Posterior vena cava (tissue), 2 donors: ENCODE results near the gene SIM1. TPM values are rescaled to one million over a fixed set of nuclear protein-coding genes. Genes with fewer than 3 reads are reported as not detected.

ENCODE experiments used
- DNase-seq: peaks from one replicate; pipeline ENCODE4 v3.0.0-alpha.2; 2020; ENCODE audit warnings: low spot score
- intact Hi-C, 2 donors: fragments of 100-400 bp; cut with DNase I; formaldehyde crosslinking; loops; one replicate each; pipeline versions ENCODE4 v1.14.1 to v1.14.2; 2022 to 2023
- long read RNA-seq, 2 donors: library from polyadenylated mRNA; unstranded; transcript quantifications; one replicate each; pipeline ENCODE4 v2.0.0, GENCODE V29; 2020 to 2021
- total RNA-seq, 2 donors: library from RNA; stranded (reverse); fragmentation: NEBNext Ultra II Directional; extraction: Animal tissue kit (Norgen Biotek cat#: 25700); gene quantifications; one replicate each; pipeline ENCODE4 v1.2.1, GENCODE V29; 2021
- donor health status: DM: yes; HTN: yes; CAD: no.
- donor health status: DM: yes; HTN: yes; CAD: no.

The SIM1 gene
- not detected for total RNA-seq
- long read RNA-seq, donor 1 = 0 reads
- long read RNA-seq, donor 2 = 0 reads

DNA sequence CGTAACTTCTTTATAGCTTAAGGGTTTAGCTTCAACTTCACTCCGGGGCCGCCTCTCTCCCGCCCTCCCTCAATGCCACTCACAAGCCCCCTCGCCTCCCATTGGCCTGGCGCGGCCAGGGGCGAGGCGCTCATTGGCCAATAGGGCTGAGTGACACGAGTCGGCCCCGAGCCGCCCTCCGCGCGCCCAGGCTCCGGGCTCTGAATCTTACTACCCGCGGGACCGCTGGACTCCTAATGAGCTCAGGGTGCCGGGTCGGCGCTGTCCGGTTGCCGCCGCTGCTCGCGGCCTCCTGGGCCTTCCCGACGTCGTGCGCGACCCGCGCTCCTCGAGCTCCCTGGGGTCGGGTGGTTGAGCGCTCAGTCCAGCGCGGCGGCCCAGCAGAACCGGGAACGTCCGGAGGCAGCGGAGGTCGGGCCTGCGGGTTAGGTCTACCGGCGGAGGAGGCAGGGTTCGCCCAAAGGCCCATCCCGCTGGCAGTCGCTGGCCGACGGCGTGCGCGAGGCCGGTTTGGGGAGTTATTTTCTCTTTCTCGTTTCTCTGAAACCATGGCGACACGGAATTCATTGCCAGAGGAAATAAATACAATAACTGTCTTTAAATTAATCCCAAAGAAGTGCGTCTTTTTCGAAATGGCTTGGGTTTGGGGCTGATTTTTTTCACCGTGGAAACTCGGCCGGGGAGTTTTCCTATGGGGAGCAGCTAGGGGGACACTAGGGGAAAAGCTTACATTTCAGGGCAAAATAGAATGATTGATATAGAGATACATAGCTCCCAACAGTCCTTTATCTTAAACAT is at the start of gene SIM1:
SIM1 (minus strand) TSS at position 19 of the 798 bp plus-strand sequence. CDS start 1,453 bp downstream, outside the sequence.
- peak; percentile 83 for DNase-seq
- intact Hi-C loops = no loop called here

DNA sequence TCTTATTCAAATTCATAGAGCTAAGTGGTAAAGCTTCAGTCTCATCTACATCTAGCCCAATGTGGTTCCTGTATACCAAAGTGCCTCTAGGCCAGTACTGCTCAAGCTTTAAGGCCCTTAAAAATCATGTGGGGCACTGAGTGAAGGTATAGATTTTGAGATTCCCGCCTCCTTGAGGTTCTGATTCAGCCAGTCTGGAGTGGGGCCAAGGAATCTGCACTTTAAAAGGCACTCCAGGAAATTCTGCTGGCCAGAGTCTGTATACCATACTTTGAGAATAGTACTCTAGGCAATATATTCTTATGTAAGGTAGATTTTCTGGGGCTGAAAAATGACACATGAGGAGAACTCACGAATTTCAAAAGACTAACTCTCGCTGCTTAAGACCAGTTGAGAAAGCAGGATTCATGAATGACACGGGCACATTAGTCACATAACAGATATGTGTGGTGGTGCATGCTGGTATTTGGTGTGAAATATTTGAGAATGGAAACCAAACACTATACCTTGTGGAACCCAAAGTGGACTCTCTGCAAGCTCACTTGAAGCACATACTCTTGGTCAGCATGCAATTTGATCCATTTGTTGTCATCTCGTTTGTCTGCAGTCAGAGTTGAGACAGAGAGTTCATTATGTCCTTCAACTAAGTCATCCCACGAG is 47.6 kb upstream of the SIM1 start:
- intact Hi-C loops = no loop called here
- DNase-seq = no peak

- intact Hi-C loops = loop anchor here in 1 of 2 donors (5.0 kb wide), 1 partner anchor 523 kb away; no protein-coding TSS in a partner anchor
- DNase-seq = no peak
These were observed 44.4 kb upstream of the SIM1 start for GRCh38 chr6:100509101-100509500.

- intact Hi-C loops = loop anchor here in 1 of 2 donors (5.0 kb wide), 1 partner anchor 526 kb away; no protein-coding TSS in a partner anchor
- no peak for DNase-seq
These were observed 41.9 kb upstream of the SIM1 start for GRCh38 chr6:100506651-100507050.

GRCh38 chr6:100504786-100505737 is 40.3 kb upstream of the SIM1 start:
- intact Hi-C loops = loop anchor here in 1 of 2 donors (5.0 kb wide), 1 partner anchor 527 kb away; no protein-coding TSS in a partner anchor
- no peak for DNase-seq

- no peak for DNase-seq
- intact Hi-C loops = no loop called here
These were observed 38.5 kb upstream of the SIM1 start for GRCh38 chr6:100503043-100503705.

- no peak for DNase-seq
- intact Hi-C loops = no loop called here
These were observed 28.6 kb upstream of the SIM1 start for GRCh38 chr6:100493206-100493888.

DNA sequence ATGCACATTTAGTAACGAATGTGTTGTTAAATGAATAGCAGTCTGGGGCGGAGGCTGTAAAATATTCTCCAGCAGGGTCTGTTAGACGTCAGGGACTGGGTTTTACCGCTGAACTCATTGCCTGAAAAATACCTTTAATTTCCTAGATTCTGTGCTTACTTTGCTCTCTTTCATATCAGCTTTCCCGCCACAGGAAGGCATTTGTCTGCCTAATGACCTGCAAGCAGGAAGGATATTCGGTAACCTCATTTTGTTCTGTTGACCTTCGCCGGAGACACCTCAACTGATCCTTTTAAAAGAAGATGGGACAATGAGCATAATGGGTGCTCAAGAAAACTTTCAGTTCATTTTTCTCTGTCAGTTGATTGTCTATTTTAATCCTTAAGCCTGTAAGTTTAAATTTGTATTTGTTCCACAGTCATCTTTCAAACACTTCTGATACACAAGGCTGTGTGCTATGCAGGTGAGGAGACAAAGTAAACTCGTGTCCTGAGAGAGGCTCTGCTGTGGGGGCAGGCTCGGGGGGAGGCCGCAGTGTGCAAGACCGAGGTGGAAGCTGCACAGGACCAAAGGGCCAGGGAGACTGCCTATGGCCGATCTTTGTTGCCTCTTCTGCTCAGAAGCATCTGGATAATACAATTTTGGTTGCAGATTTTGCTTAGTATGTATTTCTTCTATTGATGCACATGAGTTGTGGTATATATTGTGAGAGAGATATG is 27.4 kb upstream of the SIM1 start:
- no peak for DNase-seq
- intact Hi-C loops = no loop called here

- DNase-seq = no peak
- intact Hi-C loops = no loop called here
These were observed 25.3 kb upstream of the SIM1 start for GRCh38 chr6:100490065-100490464.

DNA sequence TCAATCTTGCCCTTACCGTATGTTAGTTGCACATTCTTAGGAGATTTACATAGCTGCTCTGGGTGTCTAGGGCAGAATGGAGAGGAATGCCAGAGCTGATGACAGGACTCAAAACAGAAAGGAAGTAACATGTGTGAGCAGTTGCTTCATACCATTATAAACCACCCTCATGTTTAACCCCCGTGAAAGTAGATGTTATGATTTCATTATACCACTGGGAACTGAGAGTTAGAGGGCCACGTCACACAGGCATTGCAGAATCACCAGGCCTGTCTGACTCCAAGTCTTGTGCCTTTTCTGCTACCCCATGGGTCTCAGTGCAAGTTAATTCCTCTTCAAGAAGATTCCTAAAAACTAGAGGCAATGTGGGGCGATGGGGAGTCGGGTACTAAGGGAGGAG is 23.5 kb upstream of the SIM1 start:
- intact Hi-C loops = no loop called here
- no peak for DNase-seq

GRCh38 chr6:100487638-100488037 is 22.9 kb upstream of the SIM1 start:
- DNase-seq = no peak
- intact Hi-C loops = no loop called here

GRCh38 chr6:100485268-100485667 is 20.5 kb upstream of the SIM1 start:
- intact Hi-C loops = no loop called here
- no peak for DNase-seq

DNA sequence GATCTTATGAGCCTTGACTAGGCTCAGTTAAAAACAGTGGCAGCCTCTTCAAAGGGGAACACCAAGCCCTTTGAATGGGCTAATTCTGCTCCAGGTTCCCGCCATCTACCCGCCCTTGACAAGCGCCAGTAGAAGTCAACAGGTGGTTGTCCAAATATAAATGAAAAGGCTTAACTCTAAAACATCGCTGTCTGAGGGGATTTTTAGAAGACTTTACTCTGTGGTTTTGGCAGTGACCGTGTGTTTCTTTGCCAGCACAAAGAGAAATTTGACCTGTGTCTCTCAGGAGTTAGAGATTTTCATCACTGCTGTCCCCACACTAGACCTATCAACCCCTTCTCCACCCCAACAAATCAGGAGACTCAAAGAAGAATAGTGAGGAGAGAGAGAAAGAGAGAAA is 19.8 kb upstream of the SIM1 start:
- no peak for DNase-seq
- intact Hi-C loops = no loop called here

DNA sequence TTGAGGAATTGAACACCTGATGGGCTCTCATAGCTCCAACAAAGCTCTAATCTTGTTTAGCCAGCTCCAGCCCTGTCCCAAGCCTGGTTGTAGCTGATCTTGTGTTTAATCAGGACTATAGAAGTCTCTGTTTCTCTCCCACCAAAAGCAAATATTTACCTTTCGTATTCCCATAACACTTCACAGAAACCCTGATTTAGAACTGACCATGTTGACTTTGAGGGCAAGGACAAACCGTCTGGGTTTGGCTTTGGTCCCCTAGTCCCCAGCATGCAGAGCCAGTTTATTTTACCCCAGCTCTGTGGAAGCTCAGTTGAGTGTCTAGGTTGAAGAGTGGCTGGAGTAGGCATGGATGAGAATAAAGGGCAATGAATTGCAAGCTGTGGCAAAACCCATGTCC is 18.0 kb upstream of the SIM1 start:
- intact Hi-C loops = no loop called here
- no peak for DNase-seq

GRCh38 chr6:100479179-100480035 is 14.7 kb upstream of the SIM1 start:
- intact Hi-C loops = no loop called here
- DNase-seq = no peak

GRCh38 chr6:100475554-100476320 is 11.0 kb upstream of the SIM1 start:
- DNase-seq = no peak

More at GRCh38 chr6:100475554-100476320, 11.0 kb upstream of the SIM1 start:
- intact Hi-C loops = no loop called here
